Measurements from ENCODE around the gene ARID3A.
"Not testable (repeated sequence)": the region's sequence is repeated elsewhere in the genome, so short reads cannot be mapped to it uniquely, and the experiment has no call there.

The ARID3A gene

DNA sequence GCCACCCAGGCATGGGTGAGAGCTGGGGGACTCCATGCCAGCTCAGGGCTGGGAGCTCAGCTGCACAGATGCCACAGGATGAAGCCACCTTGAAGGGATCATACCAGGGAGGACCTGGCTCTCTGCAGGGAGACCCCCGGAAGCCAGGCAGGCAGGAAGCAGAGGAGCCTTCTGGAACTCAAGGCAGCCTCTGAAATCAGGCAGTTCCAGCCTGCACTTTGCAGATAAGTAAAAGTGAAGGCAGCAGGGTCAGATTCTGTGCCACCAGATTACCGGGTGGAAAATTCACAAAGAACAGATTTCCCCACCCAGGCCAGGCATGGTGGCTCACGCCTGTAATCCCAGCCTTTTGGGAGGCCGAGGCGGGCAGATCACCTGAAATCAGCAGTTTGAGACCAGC is 92.6 kb downstream of the ARID3A start:
- TF ChIP-seq, protein P1, sequence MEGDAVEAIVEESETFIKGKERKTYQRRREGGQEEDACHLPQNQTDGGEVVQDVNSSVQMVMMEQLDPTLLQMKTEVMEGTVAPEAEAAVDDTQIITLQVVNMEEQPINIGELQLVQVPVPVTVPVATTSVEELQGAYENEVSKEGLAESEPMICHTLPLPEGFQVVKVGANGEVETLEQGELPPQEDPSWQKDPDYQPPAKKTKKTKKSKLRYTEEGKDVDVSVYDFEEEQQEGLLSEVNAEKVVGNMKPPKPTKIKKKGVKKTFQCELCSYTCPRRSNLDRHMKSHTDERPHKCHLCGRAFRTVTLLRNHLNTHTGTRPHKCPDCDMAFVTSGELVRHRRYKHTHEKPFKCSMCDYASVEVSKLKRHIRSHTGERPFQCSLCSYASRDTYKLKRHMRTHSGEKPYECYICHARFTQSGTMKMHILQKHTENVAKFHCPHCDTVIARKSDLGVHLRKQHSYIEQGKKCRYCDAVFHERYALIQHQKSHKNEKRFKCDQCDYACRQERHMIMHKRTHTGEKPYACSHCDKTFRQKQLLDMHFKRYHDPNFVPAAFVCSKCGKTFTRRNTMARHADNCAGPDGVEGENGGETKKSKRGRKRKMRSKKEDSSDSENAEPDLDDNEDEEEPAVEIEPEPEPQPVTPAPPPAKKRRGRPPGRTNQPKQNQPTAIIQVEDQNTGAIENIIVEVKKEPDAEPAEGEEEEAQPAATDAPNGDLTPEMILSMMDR (IDR thresholded peaks at IDR 0.05; ENCODE audit: borderline replicate concordance, insufficient read depth, low read depth, low read length) = no peak
- no peak overlapping the region for H3K4me3 ChIP-seq (ENCODE audit: low read depth, low read length)

DNA sequence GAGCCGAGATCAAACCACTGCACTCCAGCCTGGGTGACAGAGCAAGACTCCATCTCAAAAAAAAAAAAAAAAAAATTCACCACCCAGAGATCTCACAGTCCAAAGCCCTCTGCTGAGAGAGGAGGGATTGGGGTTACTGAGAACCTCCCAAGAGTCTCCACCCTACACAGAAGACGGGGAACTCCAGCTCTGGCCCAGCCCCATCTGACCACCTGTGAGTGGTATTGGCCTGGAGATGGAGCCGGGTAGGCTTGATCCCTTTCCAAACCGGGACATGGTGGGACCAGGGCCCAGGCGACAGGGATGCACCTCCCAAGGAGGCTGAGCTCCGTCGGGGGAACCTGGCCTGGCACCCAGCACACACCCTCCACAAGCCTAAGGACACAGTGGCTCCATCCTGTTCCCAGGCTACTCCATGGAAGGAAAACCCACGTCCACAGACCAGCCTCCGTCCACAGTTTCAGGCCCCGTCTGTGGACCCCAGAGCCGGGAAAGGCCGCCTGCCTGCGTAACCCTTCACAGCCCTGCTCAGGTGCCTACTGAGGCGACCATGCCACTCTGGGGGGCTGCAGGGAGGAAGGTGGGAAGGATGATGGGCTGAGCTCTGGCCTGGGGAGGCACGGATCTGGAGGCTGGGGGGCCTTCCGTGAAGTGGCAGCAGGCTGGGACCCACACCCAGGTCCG is 93.2 kb downstream of the ARID3A start:
- peak overlapping the region; percentile 92 for H3K4me3 ChIP-seq (ENCODE audit: low read depth, low read length)
- TF ChIP-seq, protein P1 (IDR thresholded peaks at IDR 0.05; ENCODE audit: borderline replicate concordance, insufficient read depth, low read depth, low read length) = no peak

DNA sequence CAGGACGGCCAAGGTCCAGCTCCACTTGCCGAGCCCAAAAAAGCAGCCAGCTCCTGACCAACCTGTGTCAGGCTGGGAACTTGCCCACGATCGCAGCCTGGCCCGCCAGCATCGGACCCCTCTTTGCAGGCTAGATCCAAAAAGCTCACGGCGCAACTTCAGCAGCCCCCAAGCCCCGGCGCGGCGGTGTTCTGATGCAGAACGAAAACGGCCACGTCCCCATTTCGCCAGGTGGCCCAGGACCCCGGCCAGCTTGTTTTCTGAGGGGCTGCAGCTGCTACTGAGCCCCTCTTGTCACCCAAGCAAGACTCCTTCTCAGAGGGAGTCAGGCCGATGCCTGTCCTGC is 93.8 kb downstream of the ARID3A start:
- TF ChIP-seq, protein P1 (IDR thresholded peaks at IDR 0.05; ENCODE audit: borderline replicate concordance, insufficient read depth, low read depth, low read length) = no peak
- peak overlapping the region; percentile 92 for H3K4me3 ChIP-seq (ENCODE audit: low read depth, low read length)

DNA sequence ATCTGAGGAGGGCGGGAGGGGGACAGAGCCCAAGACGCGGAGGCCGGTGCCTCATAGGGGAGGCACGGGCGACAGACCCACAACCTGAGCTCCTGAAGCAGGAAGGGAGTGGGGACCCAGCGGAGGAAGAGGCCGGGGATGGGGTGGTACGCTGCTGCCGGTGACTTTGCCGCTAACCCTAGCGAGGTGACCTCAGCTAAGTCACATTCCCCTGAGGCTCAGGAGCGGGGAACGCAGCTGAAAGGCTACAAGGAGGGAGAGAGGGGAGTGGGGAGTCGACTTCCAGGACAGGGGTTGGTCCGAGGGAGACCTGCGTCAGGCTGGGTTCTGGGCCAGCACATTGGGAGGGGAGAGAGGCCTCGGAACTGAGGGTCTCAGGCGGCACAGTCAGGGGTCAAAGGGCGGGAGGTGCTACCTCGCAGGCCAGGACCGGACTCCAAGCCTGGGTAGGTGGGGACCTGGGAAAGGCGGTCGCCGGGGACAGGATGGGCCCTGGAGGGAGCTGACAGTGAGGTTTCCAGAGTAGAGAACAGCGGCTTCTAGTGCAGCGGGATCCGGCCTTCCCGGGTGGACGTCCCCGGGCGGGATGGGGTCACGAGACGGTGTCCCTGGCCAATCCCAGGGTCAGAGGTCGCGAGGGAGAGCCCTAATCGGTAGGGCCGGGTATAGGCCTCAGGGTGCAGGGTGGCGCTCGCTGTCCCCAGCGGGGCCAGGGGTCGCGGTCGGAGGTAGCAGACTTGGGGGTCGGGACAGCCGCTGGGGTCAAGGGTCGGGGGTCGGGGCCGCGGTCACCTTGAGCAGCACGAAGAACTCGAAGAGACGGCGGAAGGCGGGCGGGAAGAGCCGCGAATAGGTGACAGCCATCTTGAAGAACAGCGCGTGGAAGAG is 94.4 kb downstream of the ARID3A start:
- TF ChIP-seq, protein P1 (IDR thresholded peaks at IDR 0.05; ENCODE audit: borderline replicate concordance, insufficient read depth, low read depth, low read length) = no peak
- peak overlapping the region; percentile 92 for H3K4me3 ChIP-seq (ENCODE audit: low read depth, low read length)

DNA sequence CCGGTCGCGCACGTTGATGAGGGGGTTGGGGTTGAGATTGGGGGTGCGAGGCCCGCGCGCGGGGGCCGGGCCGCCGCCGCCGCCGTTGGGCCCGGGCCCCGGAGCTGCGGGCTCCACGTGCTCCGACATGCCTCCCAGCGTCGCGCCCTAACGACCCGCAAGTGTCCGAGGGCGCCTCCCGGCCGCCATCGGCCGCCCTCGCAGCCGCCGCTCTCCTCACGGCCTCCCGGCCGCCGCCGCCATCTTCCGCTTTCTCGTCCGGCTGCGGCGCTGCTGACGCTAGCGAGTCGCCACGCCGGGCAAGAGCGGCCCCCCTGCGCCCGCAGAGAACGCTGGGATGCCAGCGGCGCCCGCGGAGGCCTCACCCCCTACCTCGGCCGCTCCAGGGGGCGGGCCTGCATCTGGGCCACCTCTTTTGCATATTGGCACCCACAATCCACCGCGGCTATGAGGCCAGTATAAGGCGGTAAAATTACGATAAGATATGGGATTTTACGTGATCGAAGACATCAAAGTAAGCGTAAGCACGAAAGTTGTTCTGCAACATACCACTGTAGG is 95.1 kb downstream of the ARID3A start, which contains the start of gene TMEM259:
Gene TMEM259, minus strand, starts transcription at position 256 of the 558 bp plus-strand sequence. Its CDS starts 127 bp downstream, at position 129.
- TF ChIP-seq, protein P1 (IDR thresholded peaks at IDR 0.05; ENCODE audit: borderline replicate concordance, insufficient read depth, low read depth, low read length) = no peak
- H3K4me3 ChIP-seq (ENCODE audit: low read depth, low read length) = peak within 1 kb of the TSS; percentile 92

DNA sequence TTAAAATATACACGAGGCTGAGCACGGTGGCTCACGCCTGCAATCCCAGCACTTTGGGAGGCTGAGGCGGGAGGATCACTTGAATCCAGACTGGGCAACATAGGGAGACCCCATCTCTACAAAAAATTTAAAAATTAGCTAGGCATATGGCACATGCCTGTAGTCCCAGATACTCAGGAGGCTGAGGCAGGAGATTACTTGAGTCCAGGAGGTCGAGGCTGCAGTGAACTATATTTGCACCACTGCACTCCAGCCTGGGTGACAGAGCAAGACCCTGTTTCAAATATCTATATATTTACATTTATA is 98.0 kb downstream of the ARID3A start:
- not testable (repeated sequence) for H3K4me3 ChIP-seq (ENCODE audit: low read depth, low read length)

DNA sequence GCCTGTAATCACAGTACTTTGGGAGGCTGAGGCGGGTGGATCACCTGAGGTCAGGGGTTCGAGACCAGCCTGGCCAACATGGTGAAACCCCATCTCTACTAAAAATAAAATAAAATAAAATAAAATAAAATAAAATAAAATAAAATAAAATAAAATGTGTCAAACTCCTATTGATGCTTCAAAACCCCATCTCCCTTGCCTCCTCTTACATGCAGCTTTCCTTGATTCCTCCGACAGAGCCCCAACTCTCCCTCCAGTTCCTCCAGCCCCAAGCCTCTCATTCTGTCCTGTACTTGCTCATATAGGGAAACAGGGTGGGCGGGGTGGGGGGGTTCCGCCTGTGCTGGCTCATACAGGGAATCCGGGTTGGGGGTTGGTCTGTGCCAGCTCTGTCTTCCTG is 99.2 kb downstream of the ARID3A start:
- not testable (repeated sequence) for H3K4me3 ChIP-seq (ENCODE audit: low read depth, low read length)

Measured in GM12875 (cell line).